K562 (cell line): Measurements from ENCODE around the gene KRTAP4-3. TPM values are rescaled to one million over a fixed set of nuclear protein-coding genes. Genes with fewer than 3 reads are reported as not detected.

Experiments
- ATAC-seq: fragments of 200-7000 bp; cut with Tn5 transposase; 3 replicates; pipeline ENCODE4 v1.9.1; 2020; ENCODE audit warnings: moderate library complexity
- BruUV-seq: library from RNA; stranded (reverse); fragments of 400-500 nt; replicated peaks from 2 replicates; lab custom pipeline; 2021; lab: Mats Ljungman, UMichigan
- CTCF ChIA-PET: fragments of 300-600 bp; formaldehyde crosslinking; extraction: SDS; loops from one replicate; lab custom pipeline; 2021; ENCODE audit warnings: low intra/inter-chr PET ratio; lab: Yijun Ruan, JAX
- POLR2A ChIA-PET: fragments of 300-600, 350-650 bp; sonication (Branson Sonifier 250); formaldehyde crosslinking; extraction: SDS; loops from one replicate; lab custom pipeline; 2021; ENCODE audit warnings: antibody characterized with exemption, inconsistent platforms; lab: Yijun Ruan, JAX
- DNase-seq, 4 experiments: peaks; one replicate each; pipeline versions ENCODE4 v3.0.0 to v3.0.0-alpha.2; 2011 to 2018; ENCODE audit warnings: low spot score in 3 of 4, mixed read lengths in 3 of 4; ENCODE audit errors: extremely low read depth in 1 of 4
- FAIRE-seq: peaks from 2 replicates; lab custom pipeline; 2011; peaks lifted over from hg19 to GRCh38; lab: Jason Lieb, UNC
- H2AFZ ChIP-seq: 2 replicates; pipeline ENCODE4 v1.6.0; 2011; ENCODE audit warnings: low read depth, low read length, control low read depth, inconsistent platforms
- H3K27ac ChIP-seq: fragments of 200-600 bp; 3 replicates; pipeline ENCODE4 v1.8.0; 2011; ENCODE audit warnings: low read depth, mild to moderate bottlenecking, control low read depth, inconsistent platforms, low read length, moderate library complexity, mixed read lengths; ENCODE audit errors: extremely low read depth
- H3K27me3 ChIP-seq, 2 experiments: fragments of 300-600 bp in 1 of 2; 2 replicates in 1 of 2; 3 replicates in 1 of 2; pipeline versions ENCODE4 v1.6.0 to v1.8.0; 2011; ENCODE audit warnings: inconsistent platforms in 2 of 2, low read length in 2 of 2, mild to moderate bottlenecking in 1 of 2, mixed read lengths in 1 of 2, moderate library complexity in 1 of 2; ENCODE audit not compliant: control insufficient read depth in 2 of 2, insufficient read depth in 2 of 2
- H3K36me3 ChIP-seq: fragments of 300-600 bp; 3 replicates; pipeline ENCODE4 v1.8.0; 2011; ENCODE audit warnings: mild to moderate bottlenecking, low read length, inconsistent platforms; ENCODE audit not compliant: control insufficient read depth, insufficient read depth
- H3K4me1 ChIP-seq, 2 experiments: fragments of 200-600 bp in 1 of 2; replicated peaks in 1 of 2; 2 replicates in 1 of 2; 3 replicates in 1 of 2; pipeline versions ENCODE4 v1.5.1 to v1.8.0; 2011; ENCODE audit warnings: inconsistent platforms in 2 of 2, low read length in 2 of 2, mild to moderate bottlenecking in 1 of 2, mixed read lengths in 1 of 2, moderate library complexity in 1 of 2; ENCODE audit not compliant: control insufficient read depth in 2 of 2, insufficient read depth in 2 of 2
- H3K4me2 ChIP-seq: 2 replicates; pipeline ENCODE4 v1.6.1; 2011; ENCODE audit warnings: low read length, control low read depth, inconsistent platforms, mixed read lengths; ENCODE audit not compliant: insufficient read depth
- H3K4me3 ChIP-seq: fragments of 200-600 bp; sonication (generic), shearing (Covaris generic); 2 replicates; pipeline ENCODE4 v1.5.1; 2016; ENCODE audit warnings: control low read depth, inconsistent platforms
- H3K79me2 ChIP-seq: fragments of 200-600 bp; 3 replicates; pipeline ENCODE4 v1.8.0; 2011; ENCODE audit warnings: low read length, inconsistent platforms; ENCODE audit not compliant: control insufficient read depth, insufficient read depth
- H3K9ac ChIP-seq, 2 experiments: 2 replicates each; pipeline versions ENCODE4 v1.6.0 to v1.6.1; 2011; ENCODE audit warnings: low read depth in 2 of 2, low read length in 2 of 2, control low read depth in 1 of 2, inconsistent platforms in 1 of 2, mild to moderate bottlenecking in 1 of 2, mixed read lengths in 1 of 2; ENCODE audit not compliant: insufficient read depth in 1 of 2
- H3K9me1 ChIP-seq: one replicate; pipeline ENCODE4 v1.6.0; 2011; ENCODE audit warnings: inconsistent platforms, mild to moderate bottlenecking, low read length, moderate library complexity; ENCODE audit not compliant: control insufficient read depth, insufficient read depth
- H3K9me3 ChIP-seq: replicated peaks from 2 replicates; pipeline ENCODE4 v1.5.1; 2011; ENCODE audit warnings: low read depth, low read length, inconsistent platforms; ENCODE audit not compliant: control insufficient read depth, insufficient read depth
- H4K20me1 ChIP-seq: replicated peaks from 2 replicates; pipeline ENCODE4 v1.6.1; 2011; ENCODE audit warnings: low read length, inconsistent platforms, mixed read lengths; ENCODE audit not compliant: control insufficient read depth, insufficient read depth
- AFF4 ChIP-seq: sonication (generic); formaldehyde crosslinking; IDR thresholded peaks from 2 replicates; pipeline ENCODE4 v1.8.0; 2023; ENCODE audit warnings: mild to moderate bottlenecking, missing genetic modification reagents
- CEBPZ ChIP-seq: fragments of 150-350 bp; IDR thresholded peaks from 2 replicates; pipeline ENCODE4 v1.6.1; 2014; ENCODE audit warnings: low read depth, mild to moderate bottlenecking, low read length, borderline replicate concordance
- ETV6 ChIP-seq, 3 experiments: fragments of 150-350 bp in 1 of 3; sonication (generic) in 1 of 3; formaldehyde crosslinking in 1 of 3; IDR thresholded peaks; 2 replicates each; pipeline versions ENCODE4 v1.6.1 to v1.8.0; 2014 to 2022; ENCODE audit warnings: borderline replicate concordance in 2 of 3, low read depth in 2 of 3, antibody characterized with exemption in 1 of 3, low read length in 1 of 3, mild to moderate bottlenecking in 1 of 3, missing genetic modification reagents in 1 of 3
- L3MBTL2 ChIP-seq: fragments of 450-650 bp; IDR thresholded peaks from 2 replicates; pipeline ENCODE4 v1.6.1; 2016; ENCODE audit warnings: mild to moderate bottlenecking, moderate library complexity
- PML ChIP-seq: IDR thresholded peaks from 2 replicates; pipeline ENCODE4 v1.6.1; 2012; ENCODE audit warnings: low read length, inconsistent platforms
- SIN3A ChIP-seq, 2 experiments: fragments of 150-350 bp in 1 of 2; IDR thresholded peaks; 2 replicates each; pipeline ENCODE4 v1.6.1; 2011 to 2016; ENCODE audit warnings: borderline replicate concordance in 2 of 2, low read depth in 2 of 2, low read length in 2 of 2, mild to moderate bottlenecking in 2 of 2, moderate library complexity in 2 of 2; ENCODE audit not compliant: control insufficient read depth in 1 of 2
- SMAD1 ChIP-seq: fragments of 150-350 bp; IDR thresholded peaks from 2 replicates; pipeline ENCODE4 v1.6.1; 2014; ENCODE audit warnings: low read length, low read depth; ENCODE audit not compliant: partially characterized antibody
- SNAPC5 ChIP-seq: fragments of 250-450 bp; sonication (Bioruptor Pico); IDR thresholded peaks from 2 replicates; pipeline ENCODE4 v1.8.0; 2021; ENCODE audit warnings: moderate library complexity, mild to moderate bottlenecking, inconsistent platforms
- STAT6 ChIP-seq: sonication (generic); formaldehyde crosslinking; IDR thresholded peaks from 2 replicates; pipeline ENCODE4 v1.8.1; 2023; ENCODE audit warnings: mild to moderate bottlenecking, missing genetic modification reagents
- ZNF780A ChIP-seq: fragments of 250-450 bp; sonication (Bioruptor Pico); IDR thresholded peaks from 2 replicates; pipeline ENCODE4 v1.5.0; 2021; ENCODE audit warnings: mild to moderate bottlenecking
- WGBS: fragments of 100-300 bp; shearing (Covaris generic); methylation state at CpG from one replicate; pipeline ENCODE4 v1.1.6; 2016; ENCODE audit warnings: low coverage, mixed read lengths; ENCODE audit not compliant: insufficient coverage; ENCODE audit errors: missing lambda C conversion rate; 5-methylcytosine and 5-hydroxymethylcytosine counted together
- in situ Hi-C: fragments of 300-500 bp; cut with MboI; formaldehyde crosslinking; loops from 4 replicates; pipeline ENCODE4 v1.15.0; 2018; ENCODE audit warnings: inconsistent platforms, mixed read lengths
- intact Hi-C: fragments of 100-400 bp; cut with micrococcal nuclease; formaldehyde crosslinking; loops from 2 replicates; pipeline ENCODE4 v1.14.2; 2022
- polyA plus RNA-seq, 8 experiments: library from polyadenylated mRNA; depleted of rRNA in 4 of 8; stranded (reverse) in 5 of 8; unstranded in 3 of 8; fragments of >200 nt; fragmentation: Nextera tagmentation in 2 of 8; fragmentation: Illumina TruSeq in 1 of 8; extraction: Ambion mirVana in 2 of 8; extraction: Trizol in 1 of 8; gene quantifications; 2 replicates each; pipeline versions ENCODE4 v1.2.1 to v1.2.3, GENCODE V29; 2011 to 2014; ENCODE audit warnings: inconsistent platforms in 1 of 8, missing spikeins in 1 of 8
- total RNA-seq, 7 experiments: library from RNA; depleted of rRNA in 6 of 7; stranded (reverse); fragments of >200 nt in 6 of 7; fragmentation: Illumina TruSeq in 2 of 7; extraction: Trizol in 2 of 7; gene quantifications; 2 replicates each; pipeline versions ENCODE4 v1.2.1 to v1.2.3, GENCODE V29; 2011 to 2021; ENCODE audit warnings: low replicate concordance in 1 of 7

The KRTAP4-3 gene
- total and polyA plus RNA-seq, 9 of the 15 experiments (the other 6 are each of a cell fraction or from before 2014, with no cell fraction given) = not detected

GRCh38 chr17:41211845-41212466 lies 43.9 kb upstream of the KRTAP4-3 start:
- no peaks in the 10 kb centered on the region for H3K9me3 ChIP-seq
- H4K20me1 ChIP-seq = no peaks in the 10 kb centered on the region
- WGBS = 0% methylated on average over 1 of the region's 1 CpG
- no peaks in the 10 kb centered on the region; a peak in 1 of 5 replicates for H3K4me1 ChIP-seq
- H2AFZ ChIP-seq = no peak overlapping the region
- no peak overlapping the region for H3K4me3 ChIP-seq
- H3K27ac ChIP-seq = no peak overlapping the region
- H3K4me2 ChIP-seq = no peak overlapping the region
- H3K79me2 ChIP-seq = no peaks in the 10 kb centered on the region
- in situ Hi-C loops (no loop called here), intact Hi-C loops (no loop called here)
- CTCF ChIA-PET = no interaction called here
- peaks cover 0 to 15% of the 10 kb centered on the region in 2 experiments; a peak in 2 of 5 replicates for H3K27me3 ChIP-seq
- H3K9ac ChIP-seq = no peak overlapping the region
- no peak for DNase-seq
- FAIRE-seq = no peak
- H3K9me1 ChIP-seq = no peaks in the 10 kb centered on the region
- BruUV-seq = no TSS peak
- ATAC-seq = no peak
- POLR2A ChIA-PET = no interaction called here
- no peaks in the 10 kb centered on the region for H3K36me3 ChIP-seq
- TF ChIP-seq ETV6 (IDR thresholded peaks at IDR 0.05; ENCODE audit: borderline replicate concordance in 1 of 2, low read depth in 2 of 2, low read length in 1 of 2) (no peak), ETV6 (CRISPR knock-in tag; IDR thresholded peaks at IDR 0.05; ENCODE audit: borderline replicate concordance) (no peak), STAT6 (no peak), SNAPC5 (CRISPR knock-in tag) (no peak), L3MBTL2 (no peak), SIN3A (IDR thresholded peaks at IDR 0.05; ENCODE audit: borderline replicate concordance in 2 of 2, control insufficient read depth in 1 of 2, low read depth in 2 of 2, low read length in 2 of 2) (no peak), ZNF780A (no peak), PML (no peak), AFF4 (no peak), SMAD1 (no peak), CEBPZ (no peak)
